Progenitor cell of endocrine pancreas (in vitro differentiated cells): ENCODE measurements around the gene DGKZ. TPM values are rescaled to one million over a fixed set of nuclear protein-coding genes. Genes with fewer than 3 reads are reported as not detected.

Experiments
- DNase-seq: peaks from one replicate; pipeline ENCODE4 v3.0.0; 2021; ENCODE audit warnings: low spot score; ENCODE audit not compliant: unreplicated experiment
- H3K27ac Mint-ChIP-seq: 2 replicates; pipeline ENCODE4 v1.8.0; 2021; ENCODE audit warnings: mild to moderate bottlenecking, moderate library complexity, mixed read lengths
- H3K27me3 Mint-ChIP-seq: 2 replicates; pipeline ENCODE4 v1.8.0; 2021; ENCODE audit warnings: mixed read lengths
- H3K36me3 Mint-ChIP-seq: 2 replicates; pipeline ENCODE4 v1.8.0; 2022; ENCODE audit warnings: mixed read lengths; ENCODE audit not compliant: insufficient read depth
- H3K4me1 Mint-ChIP-seq: 2 replicates; pipeline ENCODE4 v1.8.0; 2021; ENCODE audit warnings: low read depth, mixed read lengths
- H3K4me3 Mint-ChIP-seq: 2 replicates; pipeline ENCODE4 v1.8.0; 2021; ENCODE audit warnings: low read depth, mild to moderate bottlenecking, moderate library complexity, mixed read lengths
- H3K9me3 Mint-ChIP-seq: 2 replicates; pipeline ENCODE4 v1.8.0; 2021; ENCODE audit warnings: low read depth, mixed read lengths
- total RNA-seq: library from RNA; stranded (reverse); gene quantifications from 2 replicates; pipeline ENCODE4 v1.2.1, GENCODE V29; 2021
- TF ChIP-seq, protein P1 (sequence below): fragments of 200-600 bp; sonication (generic); IDR thresholded peaks from one replicate; pipeline ENCODE4 v1.5.0; 2021; ENCODE audit warnings: antibody characterized with exemption, mild to moderate bottlenecking; ENCODE audit not compliant: unreplicated experiment

Gene DGKZ
- total RNA-seq, 1 donor from 2014 or later = 58.3 TPM

DNA sequence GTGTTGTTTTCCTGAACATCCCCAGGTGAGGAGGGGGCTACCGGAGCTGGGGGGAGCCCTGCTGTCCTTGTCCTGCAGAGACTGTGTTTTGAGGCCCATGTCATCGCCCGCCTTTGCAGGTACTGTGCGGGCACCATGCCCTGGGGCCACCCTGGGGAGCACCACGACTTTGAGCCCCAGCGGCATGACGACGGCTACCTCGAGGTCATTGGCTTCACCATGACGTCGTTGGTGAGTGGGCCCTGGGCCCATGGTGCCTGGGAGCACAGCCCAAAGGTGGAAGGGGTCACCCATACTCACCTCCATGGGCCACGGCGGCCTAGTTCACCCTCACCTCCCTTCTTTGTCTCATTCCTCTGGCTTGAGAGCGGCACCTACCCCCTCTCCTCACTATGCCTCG is 27.6 kb downstream of the DGKZ start:
- no peak for DNase-seq
- Mint-ChIP-seq H3K4me3 (no peak overlapping the region), H3K4me1 (peaks cover 4% of the 10 kb centered on the region)

GRCh38 chr11:46375392-46376101 is 28.3 kb downstream of the DGKZ start:
- Mint-ChIP-seq H3K4me1 (peaks cover 4% of the 10 kb centered on the region), H3K9me3 (no peaks in the 10 kb centered on the region), H3K4me3 (no peak overlapping the region), H3K27ac (peak overlapping the region; percentile 90), H3K27me3 (no peaks in the 10 kb centered on the region), H3K36me3 (peaks cover 8% of the 10 kb centered on the region)
- TF ChIP-seq, protein P1, sequence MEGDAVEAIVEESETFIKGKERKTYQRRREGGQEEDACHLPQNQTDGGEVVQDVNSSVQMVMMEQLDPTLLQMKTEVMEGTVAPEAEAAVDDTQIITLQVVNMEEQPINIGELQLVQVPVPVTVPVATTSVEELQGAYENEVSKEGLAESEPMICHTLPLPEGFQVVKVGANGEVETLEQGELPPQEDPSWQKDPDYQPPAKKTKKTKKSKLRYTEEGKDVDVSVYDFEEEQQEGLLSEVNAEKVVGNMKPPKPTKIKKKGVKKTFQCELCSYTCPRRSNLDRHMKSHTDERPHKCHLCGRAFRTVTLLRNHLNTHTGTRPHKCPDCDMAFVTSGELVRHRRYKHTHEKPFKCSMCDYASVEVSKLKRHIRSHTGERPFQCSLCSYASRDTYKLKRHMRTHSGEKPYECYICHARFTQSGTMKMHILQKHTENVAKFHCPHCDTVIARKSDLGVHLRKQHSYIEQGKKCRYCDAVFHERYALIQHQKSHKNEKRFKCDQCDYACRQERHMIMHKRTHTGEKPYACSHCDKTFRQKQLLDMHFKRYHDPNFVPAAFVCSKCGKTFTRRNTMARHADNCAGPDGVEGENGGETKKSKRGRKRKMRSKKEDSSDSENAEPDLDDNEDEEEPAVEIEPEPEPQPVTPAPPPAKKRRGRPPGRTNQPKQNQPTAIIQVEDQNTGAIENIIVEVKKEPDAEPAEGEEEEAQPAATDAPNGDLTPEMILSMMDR = no peak
- DNase-seq = no peak

More for the DNA sequence above, 27.6 kb downstream of the DGKZ start:
- Mint-ChIP-seq H3K27ac (peak overlapping the region; percentile 90), H3K27me3 (no peaks in the 10 kb centered on the region), H3K9me3 (no peaks in the 10 kb centered on the region), H3K36me3 (peaks cover 8% of the 10 kb centered on the region)
- TF ChIP-seq, protein P1 = no peak

GRCh38 chr11:46376258-46377050 is 29.2 kb downstream of the DGKZ start:
- Mint-ChIP-seq H3K4me1 (peaks cover 4% of the 10 kb centered on the region), H3K9me3 (no peaks in the 10 kb centered on the region), H3K27me3 (no peaks in the 10 kb centered on the region), H3K4me3 (no peak overlapping the region), H3K36me3 (peaks cover 8% of the 10 kb centered on the region), H3K27ac (no peak overlapping the region)
- no peak for DNase-seq
- TF ChIP-seq, protein P1 = no peak

DNA sequence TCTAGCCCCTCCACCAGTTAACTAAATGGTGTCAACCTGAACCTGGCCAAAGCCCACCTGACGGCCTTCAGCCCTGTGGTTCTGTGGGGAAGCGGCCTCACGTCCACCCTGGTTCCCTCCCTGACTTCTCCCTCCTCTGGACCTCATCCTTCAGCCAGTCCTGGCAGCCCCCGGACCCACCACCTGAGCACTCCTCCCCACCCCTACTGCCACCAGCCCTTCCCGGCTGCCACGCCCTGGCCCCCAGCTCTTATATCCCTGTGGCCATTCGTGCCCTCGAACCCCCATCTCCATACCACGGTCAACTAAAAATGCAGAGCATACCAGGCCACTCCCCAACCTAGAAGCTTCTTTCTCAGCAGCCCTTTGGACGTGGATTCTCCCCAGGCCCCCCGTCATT is 30.0 kb downstream of the DGKZ start:
- peaks cover 4% of the 10 kb centered on the region for H3K4me1 Mint-ChIP-seq

DNA sequence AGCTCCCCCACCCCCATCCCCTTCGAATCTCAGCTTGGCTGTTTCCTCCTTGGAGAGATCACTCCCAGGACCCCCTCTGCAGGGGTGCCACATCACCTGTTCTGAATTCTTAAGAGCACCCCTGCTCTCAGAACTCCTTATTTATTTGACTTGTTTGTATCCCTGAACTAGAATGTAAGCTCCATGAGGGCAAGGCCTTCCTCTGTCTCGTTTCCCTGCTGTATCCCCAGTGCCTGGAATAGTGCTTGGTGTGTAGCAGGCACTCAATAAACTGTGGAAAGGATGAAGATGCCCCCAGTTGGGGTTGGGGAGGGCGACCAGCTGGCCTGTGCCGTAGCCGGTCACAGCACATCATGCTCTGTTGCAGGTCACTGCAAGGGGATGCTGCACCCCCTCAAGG is 30.6 kb downstream of the DGKZ start:
- no peak for DNase-seq
- Mint-ChIP-seq H3K4me1 (peaks cover 5% of the 10 kb centered on the region), H3K27ac (no peak overlapping the region), H3K4me3 (no peak overlapping the region), H3K36me3 (peaks cover 8% of the 10 kb centered on the region), H3K9me3 (no peaks in the 10 kb centered on the region), H3K27me3 (no peaks in the 10 kb centered on the region)
- TF ChIP-seq, protein P1 = no peak

More for the DNA sequence above, 30.0 kb downstream of the DGKZ start:
- no peaks in the 10 kb centered on the region for H3K27me3 Mint-ChIP-seq
- TF ChIP-seq, protein P1 = no peak
- no peak for DNase-seq
- H3K36me3 Mint-ChIP-seq = peaks cover 8% of the 10 kb centered on the region
- H3K4me3 Mint-ChIP-seq = no peak overlapping the region
- H3K9me3 Mint-ChIP-seq = no peaks in the 10 kb centered on the region
- H3K27ac Mint-ChIP-seq = no peak overlapping the region
